Neural cell (in vitro differentiated cells): Measurements from ENCODE around the gene WIPF3. TPM values are rescaled to one million over a fixed set of nuclear protein-coding genes. Genes with fewer than 3 reads are reported as not detected.

ENCODE experiments used
- H2AFZ ChIP-seq: fragments of 200-600, 300-800 bp; sonication (generic), shearing (Covaris generic); 2 replicates; pipeline ENCODE4 v1.6.0; 2014; ENCODE audit warnings: low read depth, mild to moderate bottlenecking, antibody characterized with exemption, low read length, moderate library complexity
- H3F3A ChIP-seq: fragments of 200-600 bp; shearing (Covaris generic); 2 replicates; pipeline ENCODE4 v1.6.1; 2016; ENCODE audit warnings: mild to moderate bottlenecking, moderate library complexity, mixed read lengths, antibody characterized with exemption, low read length; ENCODE audit not compliant: insufficient read depth, poor library complexity, severe bottlenecking
- H3K27ac ChIP-seq: fragments of 200-600, 300-800 bp; sonication (generic), shearing (Covaris generic); 2 replicates; pipeline ENCODE4 v1.5.1; 2014; ENCODE audit warnings: mild to moderate bottlenecking, low read length, moderate library complexity
- H3K27me3 ChIP-seq: fragments of 300-800, 200-600 bp; sonication (generic), shearing (Covaris generic); 2 replicates; pipeline ENCODE4 v1.6.0; 2014; ENCODE audit warnings: mild to moderate bottlenecking, low read depth, low read length, moderate library complexity; ENCODE audit not compliant: insufficient read depth
- H3K36me3 ChIP-seq: fragments of 300-800, 200-600 bp; sonication (generic), shearing (Covaris generic); 2 replicates; pipeline ENCODE4 v1.5.1; 2014; ENCODE audit warnings: mild to moderate bottlenecking, antibody characterized with exemption, low read length, moderate library complexity; ENCODE audit not compliant: insufficient read depth
- H3K4me2 ChIP-seq: fragments of 300-800, 200-600 bp; sonication (generic), shearing (Covaris generic); 2 replicates; pipeline ENCODE4 v1.6.0; 2014; ENCODE audit warnings: mild to moderate bottlenecking, low read length
- H3K4me3 ChIP-seq: fragments of 300-800, 200-600 bp; sonication (generic), shearing (Covaris generic); 2 replicates; pipeline ENCODE4 v1.5.1; 2014; ENCODE audit warnings: mild to moderate bottlenecking, low read length, moderate library complexity
- H3K79me2 ChIP-seq: fragments of 200-600 bp; shearing (Covaris generic); replicated peaks from 2 replicates; pipeline ENCODE4 v1.6.0; 2014; ENCODE audit warnings: mild to moderate bottlenecking, low read length, moderate library complexity; ENCODE audit not compliant: insufficient read depth
- H3K9ac ChIP-seq: fragments of 300-800, 200-600 bp; sonication (generic), shearing (Covaris generic); 2 replicates; pipeline ENCODE4 v1.6.1; 2016; ENCODE audit warnings: mild to moderate bottlenecking, low read length, mixed read lengths
- H3K9me2 ChIP-seq: fragments of 200-600 bp; shearing (Covaris generic); 2 replicates; pipeline ENCODE4 v1.6.1; 2016; ENCODE audit warnings: mild to moderate bottlenecking, low read length, mixed read lengths; ENCODE audit not compliant: insufficient read depth
- H3K9me3 ChIP-seq: fragments of 200-600, 300-800 bp; sonication (generic), shearing (Covaris generic); 2 replicates; pipeline ENCODE4 v1.6.1; 2016; ENCODE audit warnings: mild to moderate bottlenecking, mixed run types, low read length, moderate library complexity, mixed read lengths
- H4K20me1 ChIP-seq: fragments of 200-600 bp; shearing (Covaris generic); 2 replicates; pipeline ENCODE4 v1.6.1; 2016; ENCODE audit warnings: mild to moderate bottlenecking, mixed run types; ENCODE audit not compliant: insufficient read depth
- CTCF ChIP-seq: fragments of 450-650 bp; IDR thresholded peaks from 2 replicates; pipeline ENCODE4 v1.5.1; 2014; ENCODE audit warnings: antibody characterized with exemption, mild to moderate bottlenecking, moderate library complexity; ENCODE audit not compliant: poor library complexity, severe bottlenecking
- EP300 ChIP-seq: fragments of 450-650 bp; conservative IDR thresholded peaks from 2 replicates; pipeline ENCODE4 v1.6.1; 2014; ENCODE audit warnings: antibody characterized with exemption, mild to moderate bottlenecking, moderate library complexity; ENCODE audit not compliant: poor library complexity, severe bottlenecking
- EZH2 ChIP-seq: fragments of 200-600, 300-800 bp; shearing (Covaris generic), sonication (generic); IDR thresholded peaks from 2 replicates; pipeline ENCODE4 v1.6.1; 2014; ENCODE audit warnings: antibody characterized with exemption, low read length, borderline replicate concordance, mild to moderate bottlenecking; ENCODE audit not compliant: insufficient read depth, poor library complexity, severe bottlenecking
- MXI1 ChIP-seq: fragments of 450-650 bp; conservative IDR thresholded peaks from 2 replicates; pipeline ENCODE4 v1.6.1; 2014; ENCODE audit warnings: antibody characterized with exemption, mild to moderate bottlenecking; ENCODE audit not compliant: poor library complexity, severe bottlenecking
- POLR2AphosphoS5 ChIP-seq: IDR thresholded peaks from 2 replicates; pipeline ENCODE4 v1.6.1; 2012
- RAD21 ChIP-seq: fragments of 450-650 bp; conservative IDR thresholded peaks from 2 replicates; pipeline ENCODE4 v1.6.1; 2014; ENCODE audit warnings: antibody characterized with exemption, mild to moderate bottlenecking, moderate library complexity
- SMC3 ChIP-seq: fragments of 450-650 bp; conservative IDR thresholded peaks from 2 replicates; pipeline ENCODE4 v1.6.1; 2014; ENCODE audit warnings: antibody characterized with exemption, mild to moderate bottlenecking, moderate library complexity; ENCODE audit not compliant: poor library complexity
- TAF1 ChIP-seq: IDR thresholded peaks from 2 replicates; pipeline ENCODE4 v1.6.1; 2012; ENCODE audit warnings: low read depth
- polyA plus RNA-seq: library from polyadenylated mRNA; depleted of rRNA; stranded (reverse); fragments of >200 nt; gene quantifications from 2 replicates; pipeline ENCODE4 v1.2.3, GENCODE V29; 2014
- TF ChIP-seq, protein P1 (sequence below): IDR thresholded peaks from 2 replicates; pipeline ENCODE4 v1.6.1; 2012; ENCODE audit warnings: borderline replicate concordance

WIPF3 gene
- polyA plus RNA-seq, 1 donor from 2014 or later = 3.8 TPM

DNA sequence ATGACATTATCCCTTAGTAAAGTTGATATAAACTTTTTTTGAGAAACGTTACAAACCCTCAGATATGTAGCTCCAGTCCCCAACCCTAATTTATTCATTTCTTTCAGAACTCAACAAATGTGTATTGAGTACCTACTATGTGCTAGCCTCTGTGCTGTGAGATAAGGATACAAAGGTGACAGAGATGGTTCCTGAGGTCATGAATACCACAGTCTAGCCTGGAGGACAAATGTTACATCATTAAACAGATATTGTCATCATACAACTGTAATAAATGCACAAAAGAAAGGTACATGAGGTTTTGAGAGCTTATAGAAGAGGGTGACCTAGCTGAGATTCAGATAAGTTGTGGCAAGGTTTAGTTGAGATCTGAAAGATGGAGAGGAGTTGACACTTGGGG is 4.4 kb upstream of the WIPF3 start:
- H3F3A ChIP-seq = no peaks in the 10 kb centered on the region
- H3K4me3 ChIP-seq = no peak overlapping the region
- H4K20me1 ChIP-seq = no peaks in the 10 kb centered on the region
- H3K9me2 ChIP-seq = no peaks in the 10 kb centered on the region
- H2AFZ ChIP-seq = no peak overlapping the region
- TF ChIP-seq EZH2 = no peak
- TF ChIP-seq MXI1 = no peak
- TF ChIP-seq SMC3 = no peak
- no peak for TF ChIP-seq TAF1
- no peak for TF ChIP-seq POLR2AphosphoS5
- TF ChIP-seq EP300 = no peak
- TF ChIP-seq RAD21 = no peak
- TF ChIP-seq, protein P1, sequence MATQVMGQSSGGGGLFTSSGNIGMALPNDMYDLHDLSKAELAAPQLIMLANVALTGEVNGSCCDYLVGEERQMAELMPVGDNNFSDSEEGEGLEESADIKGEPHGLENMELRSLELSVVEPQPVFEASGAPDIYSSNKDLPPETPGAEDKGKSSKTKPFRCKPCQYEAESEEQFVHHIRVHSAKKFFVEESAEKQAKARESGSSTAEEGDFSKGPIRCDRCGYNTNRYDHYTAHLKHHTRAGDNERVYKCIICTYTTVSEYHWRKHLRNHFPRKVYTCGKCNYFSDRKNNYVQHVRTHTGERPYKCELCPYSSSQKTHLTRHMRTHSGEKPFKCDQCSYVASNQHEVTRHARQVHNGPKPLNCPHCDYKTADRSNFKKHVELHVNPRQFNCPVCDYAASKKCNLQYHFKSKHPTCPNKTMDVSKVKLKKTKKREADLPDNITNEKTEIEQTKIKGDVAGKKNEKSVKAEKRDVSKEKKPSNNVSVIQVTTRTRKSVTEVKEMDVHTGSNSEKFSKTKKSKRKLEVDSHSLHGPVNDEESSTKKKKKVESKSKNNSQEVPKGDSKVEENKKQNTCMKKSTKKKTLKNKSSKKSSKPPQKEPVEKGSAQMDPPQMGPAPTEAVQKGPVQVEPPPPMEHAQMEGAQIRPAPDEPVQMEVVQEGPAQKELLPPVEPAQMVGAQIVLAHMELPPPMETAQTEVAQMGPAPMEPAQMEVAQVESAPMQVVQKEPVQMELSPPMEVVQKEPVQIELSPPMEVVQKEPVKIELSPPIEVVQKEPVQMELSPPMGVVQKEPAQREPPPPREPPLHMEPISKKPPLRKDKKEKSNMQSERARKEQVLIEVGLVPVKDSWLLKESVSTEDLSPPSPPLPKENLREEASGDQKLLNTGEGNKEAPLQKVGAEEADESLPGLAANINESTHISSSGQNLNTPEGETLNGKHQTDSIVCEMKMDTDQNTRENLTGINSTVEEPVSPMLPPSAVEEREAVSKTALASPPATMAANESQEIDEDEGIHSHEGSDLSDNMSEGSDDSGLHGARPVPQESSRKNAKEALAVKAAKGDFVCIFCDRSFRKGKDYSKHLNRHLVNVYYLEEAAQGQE = no peak
- TF ChIP-seq CTCF = no peak
- no peaks in the 10 kb centered on the region for H3K79me2 ChIP-seq
- no peak overlapping the region for H3K27ac ChIP-seq
- no peak overlapping the region for H3K4me2 ChIP-seq
- no peaks in the 10 kb centered on the region for H3K27me3 ChIP-seq
- no peaks in the 10 kb centered on the region for H3K9me3 ChIP-seq
- H3K9ac ChIP-seq = no peak overlapping the region
- no peaks in the 10 kb centered on the region for H3K36me3 ChIP-seq

- Histone ChIP-seq H3K4me2 (no peak overlapping the region), H3K9me3 (no peaks in the 10 kb centered on the region), H3K27me3 (no peaks in the 10 kb centered on the region), H3K9me2 (no peaks in the 10 kb centered on the region), H3K36me3 (no peaks in the 10 kb centered on the region), H3F3A (no peaks in the 10 kb centered on the region), H3K4me3 (no peak overlapping the region), H4K20me1 (no peaks in the 10 kb centered on the region), H2AFZ (no peak overlapping the region), H3K27ac (no peak overlapping the region), H3K79me2 (no peaks in the 10 kb centered on the region), H3K9ac (no peak overlapping the region)
- no peak for TF ChIP-seq POLR2AphosphoS5
- TF ChIP-seq TAF1 = no peak
- TF ChIP-seq SMC3 = no peak
- no peak for TF ChIP-seq RAD21
- TF ChIP-seq, protein P1 = no peak
- TF ChIP-seq CTCF = no peak
- TF ChIP-seq MXI1 = no peak
- no peak for TF ChIP-seq EP300
Measured at GRCh38 chr7:29805031-29805430, 1.3 kb upstream of the WIPF3 start.
